Adrenal gland (tissue), 5 donors: ENCODE data around the gene MYO9B.

Source experiments
- POLR2A ChIP-seq, 2 donors: fragments of 450-650 bp; IDR thresholded peaks; one replicate each; pipeline ENCODE4 v1.6.1; 2017; ENCODE audit warnings: antibody characterized with exemption in 2 of 2, mild to moderate bottlenecking in 2 of 2, moderate library complexity in 1 of 2
- TF ChIP-seq, protein P1 (sequence below), 6 experiments: fragments of 450-650 bp in 4 of 6; fragments of 200-600 bp in 2 of 6; sonication (generic) in 1 of 6; IDR thresholded peaks; 1 replicate in 5 of 6; 2 replicates in 1 of 6; pipeline versions ENCODE4 v1.5.1 to v1.8.0; 2016 to 2021; ENCODE audit warnings: antibody characterized with exemption in 6 of 6, mild to moderate bottlenecking in 2 of 6, moderate library complexity in 1 of 6
- donor health status: DM: no; HTN: no; CAD: no.

DNA sequence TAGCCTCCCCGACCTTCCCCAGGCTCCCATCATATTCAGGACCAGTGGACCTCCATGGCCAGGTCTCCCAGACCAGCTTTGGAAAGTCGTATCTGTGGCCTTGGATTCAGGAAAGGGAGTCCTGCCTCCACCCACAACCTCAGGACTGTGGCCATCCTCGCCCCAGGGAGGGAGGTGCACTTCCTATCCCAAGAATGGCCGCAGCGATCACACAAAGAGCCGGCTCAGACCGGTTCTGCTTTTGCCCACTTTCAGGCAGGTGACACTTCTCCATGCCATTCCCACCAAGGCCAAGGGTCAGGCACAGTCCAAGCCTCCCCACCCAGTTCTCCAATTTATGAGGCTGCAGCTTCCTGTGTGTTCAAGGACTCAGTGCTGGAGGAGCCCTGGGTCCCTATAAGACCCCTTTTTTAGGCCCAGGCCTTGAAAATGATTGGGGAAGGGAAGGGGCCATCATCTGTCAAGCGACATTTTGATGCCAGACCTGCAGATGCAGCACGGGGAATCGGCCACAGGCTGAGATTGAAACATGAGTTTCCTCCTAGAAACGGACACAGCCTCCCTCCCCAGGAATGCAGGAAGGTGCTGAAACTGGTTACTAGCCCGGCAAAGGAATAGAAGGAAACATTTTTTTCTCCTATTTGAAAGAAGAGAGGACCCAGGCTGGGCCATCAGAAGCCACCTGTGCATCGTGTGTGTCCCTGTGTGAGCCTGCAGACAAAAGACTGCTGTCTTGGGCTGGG is 74.0 kb downstream of the MYO9B start:
- no peak for TF ChIP-seq POLR2A (IDR thresholded peaks at IDR 0.05)
- TF ChIP-seq, protein P1, sequence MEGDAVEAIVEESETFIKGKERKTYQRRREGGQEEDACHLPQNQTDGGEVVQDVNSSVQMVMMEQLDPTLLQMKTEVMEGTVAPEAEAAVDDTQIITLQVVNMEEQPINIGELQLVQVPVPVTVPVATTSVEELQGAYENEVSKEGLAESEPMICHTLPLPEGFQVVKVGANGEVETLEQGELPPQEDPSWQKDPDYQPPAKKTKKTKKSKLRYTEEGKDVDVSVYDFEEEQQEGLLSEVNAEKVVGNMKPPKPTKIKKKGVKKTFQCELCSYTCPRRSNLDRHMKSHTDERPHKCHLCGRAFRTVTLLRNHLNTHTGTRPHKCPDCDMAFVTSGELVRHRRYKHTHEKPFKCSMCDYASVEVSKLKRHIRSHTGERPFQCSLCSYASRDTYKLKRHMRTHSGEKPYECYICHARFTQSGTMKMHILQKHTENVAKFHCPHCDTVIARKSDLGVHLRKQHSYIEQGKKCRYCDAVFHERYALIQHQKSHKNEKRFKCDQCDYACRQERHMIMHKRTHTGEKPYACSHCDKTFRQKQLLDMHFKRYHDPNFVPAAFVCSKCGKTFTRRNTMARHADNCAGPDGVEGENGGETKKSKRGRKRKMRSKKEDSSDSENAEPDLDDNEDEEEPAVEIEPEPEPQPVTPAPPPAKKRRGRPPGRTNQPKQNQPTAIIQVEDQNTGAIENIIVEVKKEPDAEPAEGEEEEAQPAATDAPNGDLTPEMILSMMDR (IDR thresholded peaks at IDR 0.05) = no peak
